PC-9 (cell line): ENCODE results near the gene ZNF512B. TPM values are rescaled to one million over a fixed set of nuclear protein-coding genes. Genes with fewer than 3 reads are reported as not detected.
A peak's percentile ranks its signal among the peaks of the same experiment; 100 is the strongest.

Experiments used
- BruUV-seq: library from RNA; stranded (reverse); fragments of 400-500 nt; replicated peaks from 2 replicates; lab custom pipeline; 2021; lab: Mats Ljungman, UMichigan
- CTCF ChIA-PET: fragments of 300-600 bp; sonication (Branson Sonifier 250); formaldehyde crosslinking; loops from one replicate; lab custom pipeline; 2022; ENCODE audit warnings: antibody characterized with exemption; lab: Charles Lee
- POLR2A ChIA-PET: fragments of 300-600 bp; sonication (Branson Sonifier 250); formaldehyde crosslinking; loops from one replicate; lab custom pipeline; 2022; ENCODE audit warnings: antibody characterized with exemption; ENCODE audit not compliant: unreplicated experiment; lab: Charles Lee
- DNase-seq, 2 experiments: peaks; one replicate each; pipeline versions ENCODE4 v3.0.0 to v3.0.0-alpha.2; 2015 to 2022; ENCODE audit warnings: mixed read lengths in 1 of 2
- H2AFZ ChIP-seq: fragments of 200-600 bp; sonication (generic); 2 replicates; pipeline ENCODE4 v1.8.1; 2017; ENCODE audit warnings: antibody characterized with exemption
- H3F3A ChIP-seq: fragments of 200-600 bp; sonication (generic); 2 replicates; pipeline ENCODE4 v1.8.1; 2017; ENCODE audit warnings: antibody characterized with exemption, mild to moderate bottlenecking, low read depth; ENCODE audit not compliant: insufficient read depth
- H3K27ac ChIP-seq: fragments of 200-600 bp; sonication (generic); 2 replicates; pipeline ENCODE4 v1.6.1; 2016; ENCODE audit warnings: mixed run types
- H3K27me3 ChIP-seq: fragments of 200-600 bp; sonication (generic); 2 replicates; pipeline ENCODE4 v1.6.1; 2016; ENCODE audit warnings: low read depth, mixed run types; ENCODE audit not compliant: insufficient read depth
- H3K36me3 ChIP-seq: fragments of 200-600 bp; sonication (generic); 2 replicates; pipeline ENCODE4 v1.6.1; 2016; ENCODE audit warnings: low read depth, mixed run types
- H3K4me1 ChIP-seq: fragments of 200-600 bp; sonication (generic); replicated peaks from 2 replicates; pipeline ENCODE4 v1.6.1; 2016; ENCODE audit warnings: mixed run types; ENCODE audit not compliant: insufficient read depth
- H3K4me2 ChIP-seq: fragments of 200-600 bp; sonication (generic); 2 replicates; pipeline ENCODE4 v1.6.1; 2017; ENCODE audit warnings: mixed run types
- H3K4me3 ChIP-seq: fragments of 200-600 bp; sonication (generic); 2 replicates; pipeline ENCODE4 v1.6.1; 2016; ENCODE audit warnings: mixed run types
- H3K79me2 ChIP-seq: fragments of 200-600 bp; sonication (generic); 2 replicates; pipeline ENCODE4 v1.6.1; 2017; ENCODE audit warnings: low read depth, mixed run types
- H3K9me2 ChIP-seq: fragments of 200-600 bp; sonication (generic); 2 replicates; pipeline ENCODE4 v1.8.1; 2017; ENCODE audit warnings: mild to moderate bottlenecking; ENCODE audit not compliant: insufficient read depth
- H3K9me3 ChIP-seq: fragments of 200-600 bp; sonication (generic); 2 replicates; pipeline ENCODE4 v1.8.1; 2016; ENCODE audit warnings: low read depth; ENCODE audit not compliant: insufficient read depth
- H4K20me1 ChIP-seq: fragments of 200-600 bp; sonication (generic); 2 replicates; pipeline ENCODE4 v1.8.1; 2017; ENCODE audit not compliant: insufficient read depth
- EZH2 ChIP-seq: fragments of 200-600 bp; sonication (generic); IDR thresholded peaks from 2 replicates; pipeline ENCODE4 v1.8.0; 2017; ENCODE audit warnings: antibody characterized with exemption, low read depth
- intact Hi-C: fragments of 100-400 bp; cut with micrococcal nuclease; formaldehyde crosslinking; loops from one replicate; pipeline ENCODE4 v1.10.0; 2022; ENCODE audit not compliant: unreplicated experiment
- total RNA-seq: library from RNA; stranded (reverse); gene quantifications from 2 replicates; pipeline ENCODE4 v1.2.3, GENCODE V29; 2021
- TF ChIP-seq, protein P1 (sequence below): fragments of 200-600 bp; sonication (generic); conservative IDR thresholded peaks from 2 replicates; pipeline ENCODE4 v1.6.1; 2017; ENCODE audit warnings: mixed run types, antibody characterized with exemption, mild to moderate bottlenecking, moderate library complexity

The ZNF512B gene
- total RNA-seq, 1 experiment from 2014 or later: 28.1 TPM

DNA sequence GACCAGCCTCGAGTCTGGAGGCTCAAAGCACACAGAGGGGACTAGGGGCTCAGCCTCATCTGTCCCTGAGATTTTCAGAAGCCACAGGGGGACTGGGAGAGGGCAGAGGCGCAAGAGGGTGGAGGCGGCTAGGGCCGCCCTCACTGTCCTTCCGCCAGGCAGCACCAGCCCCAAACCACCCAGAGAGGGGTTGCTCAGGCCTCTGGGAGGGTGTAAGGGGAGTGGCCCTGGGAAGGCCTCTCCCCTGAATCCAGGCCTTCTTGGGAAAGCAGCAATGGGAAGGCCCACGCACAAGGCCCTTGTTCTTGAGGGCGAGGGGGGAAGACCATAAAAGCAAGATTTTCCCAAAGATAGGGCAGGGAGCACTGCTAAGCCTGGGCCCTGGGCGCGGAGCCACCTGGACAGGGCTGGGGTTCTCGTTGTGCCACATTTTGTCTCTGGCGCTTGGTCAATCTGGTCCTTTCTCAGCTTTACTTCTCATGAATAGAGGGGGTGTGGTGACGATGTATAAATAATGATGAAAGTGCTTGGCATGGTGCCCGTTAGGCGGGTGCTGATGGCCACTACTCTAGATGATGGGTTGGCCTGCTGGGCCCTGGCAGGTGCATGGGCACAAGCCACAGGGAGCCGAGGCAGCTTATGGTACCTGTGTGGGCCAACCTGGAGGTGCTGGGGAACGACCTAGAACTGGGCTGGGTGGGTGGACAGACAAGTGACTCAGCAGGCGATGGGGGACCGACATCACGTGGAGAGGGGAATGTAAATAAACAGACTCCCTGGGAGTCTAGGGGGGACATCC lies 4.9 kb upstream of the ZNF512B start:
- Histone ChIP-seq H3K36me3 (no peaks in the 10 kb centered on the region), H3K9me3 (no peaks in the 10 kb centered on the region), H2AFZ (no peak overlapping the region), H3K4me1 (peaks cover 4% of the 10 kb centered on the region), H4K20me1 (no peaks in the 10 kb centered on the region), H3K27ac (no peak overlapping the region), H3K4me3 (no peak overlapping the region), H3K9me2 (no peaks in the 10 kb centered on the region), H3F3A (peaks cover 52% of the 10 kb centered on the region), H3K27me3 (no peaks in the 10 kb centered on the region), H3K4me2 (no peak overlapping the region), H3K79me2 (no peaks in the 10 kb centered on the region)
- POLR2A ChIA-PET: interaction anchor here (0.5 kb wide), 1 partner anchor 121 kb away, joined by 16 read pairs; no protein-coding TSS in a partner anchor
- DNase-seq: peak in 1 of 2 experiments; percentile 52
- TF ChIP-seq, protein P1, sequence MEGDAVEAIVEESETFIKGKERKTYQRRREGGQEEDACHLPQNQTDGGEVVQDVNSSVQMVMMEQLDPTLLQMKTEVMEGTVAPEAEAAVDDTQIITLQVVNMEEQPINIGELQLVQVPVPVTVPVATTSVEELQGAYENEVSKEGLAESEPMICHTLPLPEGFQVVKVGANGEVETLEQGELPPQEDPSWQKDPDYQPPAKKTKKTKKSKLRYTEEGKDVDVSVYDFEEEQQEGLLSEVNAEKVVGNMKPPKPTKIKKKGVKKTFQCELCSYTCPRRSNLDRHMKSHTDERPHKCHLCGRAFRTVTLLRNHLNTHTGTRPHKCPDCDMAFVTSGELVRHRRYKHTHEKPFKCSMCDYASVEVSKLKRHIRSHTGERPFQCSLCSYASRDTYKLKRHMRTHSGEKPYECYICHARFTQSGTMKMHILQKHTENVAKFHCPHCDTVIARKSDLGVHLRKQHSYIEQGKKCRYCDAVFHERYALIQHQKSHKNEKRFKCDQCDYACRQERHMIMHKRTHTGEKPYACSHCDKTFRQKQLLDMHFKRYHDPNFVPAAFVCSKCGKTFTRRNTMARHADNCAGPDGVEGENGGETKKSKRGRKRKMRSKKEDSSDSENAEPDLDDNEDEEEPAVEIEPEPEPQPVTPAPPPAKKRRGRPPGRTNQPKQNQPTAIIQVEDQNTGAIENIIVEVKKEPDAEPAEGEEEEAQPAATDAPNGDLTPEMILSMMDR: no peak
- TF ChIP-seq EZH2: no peak
- intact Hi-C loops: loop anchor here (2.0 to 5.0 kb wide), 4 partner anchors 148 to 537 kb away; partner anchors contain the start of genes ARFRP1 and ZGPAT
- CTCF ChIA-PET: interaction anchor here (0.6 to 1.0 kb wide), 3 partner anchors 64 to 436 kb away, joined by 4 to 8 read pairs (median 5); no protein-coding TSS in a partner anchor
- no TSS peak for BruUV-seq

DNA sequence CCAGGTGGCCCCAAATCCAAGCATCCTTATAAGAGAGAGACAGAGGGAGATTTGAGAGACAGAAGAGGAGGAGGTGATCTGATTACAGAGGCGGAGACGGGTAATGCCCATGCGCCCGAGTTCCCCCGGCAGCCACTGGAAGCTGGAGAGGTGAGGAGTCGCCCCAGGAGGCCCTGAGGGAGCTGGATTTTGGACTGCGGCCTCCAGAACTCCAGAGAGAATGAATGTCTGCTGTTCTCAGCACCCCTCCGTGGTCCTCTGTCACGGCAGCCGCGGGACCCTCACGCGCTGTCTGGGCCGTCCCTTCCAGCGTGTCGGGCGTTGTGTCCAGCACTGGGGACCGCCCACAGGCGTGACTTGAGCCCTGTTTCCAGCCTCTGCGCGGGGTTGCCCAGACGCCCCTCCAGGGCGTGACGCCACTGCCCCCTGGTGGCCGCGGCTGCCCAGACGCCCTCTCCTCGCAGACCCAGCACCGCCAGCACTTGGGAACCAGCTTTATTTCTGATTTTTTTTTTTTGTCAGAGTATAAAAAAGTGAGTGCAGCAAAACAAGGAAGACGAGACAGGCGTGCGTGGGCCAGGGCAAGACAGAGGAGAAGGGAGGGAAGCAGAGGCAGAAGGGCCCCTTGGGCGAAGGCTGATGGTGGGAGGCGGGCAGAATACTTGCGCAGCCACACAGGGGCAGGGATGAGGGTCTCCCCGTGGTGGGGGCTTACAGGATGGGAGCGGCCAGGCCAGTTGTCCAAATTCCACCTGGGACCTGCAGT lies 4.1 kb upstream of the ZNF512B start:
- H3K9me2 ChIP-seq: no peaks in the 10 kb centered on the region
- H3K27ac ChIP-seq: no peak overlapping the region
- POLR2A ChIA-PET: interaction anchor here (0.5 to 0.7 kb wide), 3 partner anchors 109 to 751 kb away, joined by 7 to 16 read pairs (median 7); partner anchors contain the start of gene TPD52L2
- intact Hi-C loops: loop anchor here (1.0 to 5.0 kb wide), 6 partner anchors 17 to 537 kb away; partner anchors contain the start of genes ARFRP1, UCKL1 and ZGPAT
- TF ChIP-seq EZH2: no peak
- TF ChIP-seq, protein P1: peak; percentile 99
- CTCF ChIA-PET: interaction anchor here (0.6 to 1.0 kb wide), 9 partner anchors 10 to 436 kb away, joined by 3 to 8 read pairs (median 4); no protein-coding TSS in a partner anchor
- H3K9me3 ChIP-seq: no peaks in the 10 kb centered on the region
- no peaks in the 10 kb centered on the region for H3K27me3 ChIP-seq
- BruUV-seq: no TSS peak
- H4K20me1 ChIP-seq: peaks cover under 1% of the 10 kb centered on the region; the same call in 1 of the 2 replicates
- H3K4me1 ChIP-seq: peaks cover 4% of the 10 kb centered on the region
- no peaks in the 10 kb centered on the region for H3K36me3 ChIP-seq
- no peak overlapping the region for H2AFZ ChIP-seq
- DNase-seq: peak; percentile 70 to 93
- peaks cover 5% of the 10 kb centered on the region for H3K79me2 ChIP-seq
- H3K4me2 ChIP-seq: peak overlapping the region; percentile 78
- H3F3A ChIP-seq: peaks cover 49% of the 10 kb centered on the region
- peak overlapping the region; percentile 43; the same call in 1 of the 2 replicates for H3K4me3 ChIP-seq

DNA sequence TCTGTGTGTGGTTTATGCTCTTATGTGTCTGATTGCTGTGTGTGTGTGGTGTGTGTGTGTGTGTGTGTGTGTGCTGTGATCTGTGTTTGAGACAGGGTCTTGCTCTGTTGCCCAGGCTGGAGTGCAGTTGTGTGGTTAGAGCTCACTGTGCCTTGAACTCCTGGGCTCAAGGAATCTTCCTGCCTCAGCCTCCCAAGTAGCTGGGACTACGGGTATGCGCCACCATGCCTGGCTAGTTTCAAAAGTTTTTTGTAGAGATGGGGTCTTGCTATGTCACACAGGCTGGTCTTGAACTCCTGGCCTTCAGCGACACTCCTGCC lies 3.4 kb upstream of the ZNF512B start:
- peak in 1 of 2 experiments; percentile 23 for DNase-seq
- TF ChIP-seq, protein P1: no peak
- no peak for TF ChIP-seq EZH2
- Histone ChIP-seq H2AFZ (no peak overlapping the region), H3K4me2 (peak overlapping the region; percentile 78), H3K79me2 (peaks cover 12% of the 10 kb centered on the region), H3K4me3 (no peak overlapping the region), H3F3A (peaks cover 42% of the 10 kb centered on the region), H4K20me1 (peaks cover 5% of the 10 kb centered on the region; the same call in 1 of the 2 replicates), H3K4me1 (peaks cover 11% of the 10 kb centered on the region), H3K27ac (no peak overlapping the region), H3K36me3 (no peaks in the 10 kb centered on the region), H3K9me3 (no peaks in the 10 kb centered on the region), H3K9me2 (no peaks in the 10 kb centered on the region), H3K27me3 (no peaks in the 10 kb centered on the region)
- POLR2A ChIA-PET: interaction anchor here (0.7 kb wide), 1 partner anchor 751 kb away, joined by 7 read pairs; no protein-coding TSS in a partner anchor
- CTCF ChIA-PET: interaction anchor here (0.7 to 0.9 kb wide), 3 partner anchors 77 to 434 kb away, joined by 3 to 5 read pairs (median 3); no protein-coding TSS in a partner anchor
- intact Hi-C loops: loop anchor here (1.0 to 5.0 kb wide), 5 partner anchors 16 to 536 kb away; partner anchors contain the start of genes ARFRP1, UCKL1 and ZGPAT
- no TSS peak for BruUV-seq
